ENCODE results near the gene ZIC5. TPM values are rescaled to one million over a fixed set of nuclear protein-coding genes. Genes with fewer than 3 reads are reported as not detected.
A peak's percentile ranks its signal among the peaks of the same experiment; 100 is the strongest.

ZIC5 gene
- total and polyA plus RNA-seq, 4 donors, result not detected

DNA sequence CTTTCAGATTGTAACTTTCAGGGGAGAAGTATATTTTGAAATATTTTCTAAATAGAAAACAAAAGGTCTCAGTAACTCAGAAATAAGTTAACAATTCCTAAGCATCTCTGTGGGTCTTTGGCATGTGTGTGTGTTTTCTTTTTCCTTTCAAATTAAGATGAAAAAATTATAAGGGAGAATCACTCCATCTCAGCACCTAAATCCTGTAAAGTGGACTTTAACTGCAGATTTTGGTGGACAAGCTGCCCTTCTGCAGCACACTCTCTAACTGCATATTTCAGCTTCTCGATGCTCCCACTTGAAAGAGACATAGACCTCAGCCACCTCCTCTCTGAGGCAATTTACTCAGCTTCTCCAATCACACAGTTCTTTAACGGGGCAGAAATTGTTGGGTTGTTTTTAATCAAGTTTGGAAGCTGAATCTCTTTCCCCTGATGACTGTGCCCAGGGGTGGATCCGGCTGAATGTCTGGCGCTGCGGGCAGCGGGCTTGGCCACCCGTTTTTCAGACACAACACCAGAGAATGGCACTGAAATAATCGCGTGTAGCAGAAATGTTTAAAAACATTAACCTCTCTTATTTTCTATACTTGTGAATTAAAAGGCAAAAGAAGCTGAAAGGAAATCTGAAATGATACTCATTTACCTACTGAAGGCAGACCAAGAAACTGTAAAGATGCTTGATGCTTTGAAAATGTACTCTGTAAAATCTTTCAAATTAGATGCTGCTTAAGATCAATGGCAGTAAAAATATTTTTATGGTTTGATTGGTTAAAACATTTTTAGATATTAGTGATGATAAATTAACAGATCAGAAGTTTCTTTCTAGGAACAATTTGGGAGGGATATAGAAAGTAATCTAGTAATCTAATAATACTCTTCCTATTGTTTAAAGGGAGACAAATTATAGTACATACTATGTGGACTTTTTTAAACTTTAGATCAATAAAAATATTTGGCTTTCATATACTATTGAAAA is 22.4 kb upstream of the ZIC5 start:
- Histone ChIP-seq H3K9ac (ENCODE audit: insufficient read depth in 1 of 2, low read length in 2 of 2) (no peak overlapping the region), H3K9me3 (ENCODE audit: control insufficient read depth in 4 of 4, insufficient read depth in 3 of 4, low read length in 3 of 4) (peaks cover 0 to 16% (median 1%) of the 10 kb centered on the region in 4 donors), H3K4me1 (ENCODE audit: control insufficient read depth in 5 of 5, insufficient read depth in 5 of 5, low read length in 5 of 5) (peaks cover 0 to 9% (median 0%) of the 10 kb centered on the region in 5 donors), H3K4me3 (no peak overlapping the region), H3K27ac (ENCODE audit: low read depth in 1 of 2, low read length in 1 of 2) (no peak overlapping the region), H3K36me3 (ENCODE audit: control insufficient read depth in 4 of 4, insufficient read depth in 4 of 4, low read length in 4 of 4) (no peaks in the 10 kb centered on the region), H3K27me3 (ENCODE audit: control insufficient read depth in 3 of 3, insufficient read depth in 3 of 3, low read length in 2 of 3) (peaks cover 4 to 96% (median 94%) of the 10 kb centered on the region in 3 donors)
- DNase-seq (peak in 2 of 3 donors; percentile 8 to 46), ATAC-seq (ENCODE audit: insufficient read depth, low FRiP score) (no peak)
- TF ChIP-seq CTCF (IDR thresholded peaks at IDR 0.05; ENCODE audit: control extremely low read depth, extremely low read depth), result no peak
- 10 to 19% methylated on average over 9 of the region's 9 CpGs for WGBS, 2 donors

GRCh38 chr13:99992949-99993351 is 21.4 kb upstream of the ZIC5 start:
- H3K27me3 ChIP-seq (ENCODE audit: control insufficient read depth in 3 of 3, insufficient read depth in 3 of 3, low read length in 2 of 3), result peaks cover 4 to 95% (median 93%) of the 10 kb centered on the region in 3 donors
- 4 to 7% methylated on average over 3 of the region's 3 CpGs for WGBS, 2 donors
- H3K36me3 ChIP-seq (ENCODE audit: control insufficient read depth in 4 of 4, insufficient read depth in 4 of 4, low read length in 4 of 4), result no peaks in the 10 kb centered on the region
- peaks cover 0 to 10% (median 0%) of the 10 kb centered on the region in 5 donors for H3K4me1 ChIP-seq (ENCODE audit: control insufficient read depth in 5 of 5, insufficient read depth in 5 of 5, low read length in 5 of 5)
- DNase-seq, result peak in 2 of 3 donors; percentile 6 to 27
- TF ChIP-seq CTCF (IDR thresholded peaks at IDR 0.05; ENCODE audit: control extremely low read depth, extremely low read depth), result no peak
- H3K27ac ChIP-seq (ENCODE audit: low read depth in 1 of 2, low read length in 1 of 2), result no peak overlapping the region
- ATAC-seq (ENCODE audit: insufficient read depth, low FRiP score), result no peak
- no peak overlapping the region for H3K4me3 ChIP-seq
- H3K9me3 ChIP-seq (ENCODE audit: control insufficient read depth in 4 of 4, insufficient read depth in 3 of 4, low read length in 3 of 4), result peaks cover 0 to 16% (median 1%) of the 10 kb centered on the region in 4 donors
- H3K9ac ChIP-seq (ENCODE audit: insufficient read depth in 1 of 2, low read length in 2 of 2), result no peak overlapping the region

GRCh38 chr13:99991828-99992775 is 20.5 kb upstream of the ZIC5 start:
- TF ChIP-seq CTCF (IDR thresholded peaks at IDR 0.05; ENCODE audit: control extremely low read depth, extremely low read depth), result no peak
- Histone ChIP-seq H3K27me3 (ENCODE audit: control insufficient read depth in 3 of 3, insufficient read depth in 3 of 3, low read length in 2 of 3) (peaks cover 5 to 99% (median 98%) of the 10 kb centered on the region in 3 donors), H3K4me3 (no peak overlapping the region), H3K4me1 (ENCODE audit: control insufficient read depth in 5 of 5, insufficient read depth in 5 of 5, low read length in 5 of 5) (peaks cover 0 to 9% (median 0%) of the 10 kb centered on the region in 5 donors), H3K9me3 (ENCODE audit: control insufficient read depth in 4 of 4, insufficient read depth in 3 of 4, low read length in 3 of 4) (peaks cover 0 to 13% (median 1%) of the 10 kb centered on the region in 4 donors), H3K27ac (ENCODE audit: low read depth in 1 of 2, low read length in 1 of 2) (no peak overlapping the region), H3K9ac (ENCODE audit: insufficient read depth in 1 of 2, low read length in 2 of 2) (no peak overlapping the region), H3K36me3 (ENCODE audit: control insufficient read depth in 4 of 4, insufficient read depth in 4 of 4, low read length in 4 of 4) (no peaks in the 10 kb centered on the region)
- whole genome bisulfite sequencing, 2 donors, result 8 to 14% methylated on average over 36 of the region's 36 CpGs
- peak in 2 of 3 donors; percentile 10 to 43 for DNase-seq
- no peak for ATAC-seq (ENCODE audit: insufficient read depth, low FRiP score)
